Measurements from ENCODE around the gene OXT. TPM values are rescaled to one million over a fixed set of nuclear protein-coding genes. Genes with fewer than 3 reads are reported as not detected.

OXT gene
- total RNA-seq, 2 experiments from 2014 or later, result not detected

DNA sequence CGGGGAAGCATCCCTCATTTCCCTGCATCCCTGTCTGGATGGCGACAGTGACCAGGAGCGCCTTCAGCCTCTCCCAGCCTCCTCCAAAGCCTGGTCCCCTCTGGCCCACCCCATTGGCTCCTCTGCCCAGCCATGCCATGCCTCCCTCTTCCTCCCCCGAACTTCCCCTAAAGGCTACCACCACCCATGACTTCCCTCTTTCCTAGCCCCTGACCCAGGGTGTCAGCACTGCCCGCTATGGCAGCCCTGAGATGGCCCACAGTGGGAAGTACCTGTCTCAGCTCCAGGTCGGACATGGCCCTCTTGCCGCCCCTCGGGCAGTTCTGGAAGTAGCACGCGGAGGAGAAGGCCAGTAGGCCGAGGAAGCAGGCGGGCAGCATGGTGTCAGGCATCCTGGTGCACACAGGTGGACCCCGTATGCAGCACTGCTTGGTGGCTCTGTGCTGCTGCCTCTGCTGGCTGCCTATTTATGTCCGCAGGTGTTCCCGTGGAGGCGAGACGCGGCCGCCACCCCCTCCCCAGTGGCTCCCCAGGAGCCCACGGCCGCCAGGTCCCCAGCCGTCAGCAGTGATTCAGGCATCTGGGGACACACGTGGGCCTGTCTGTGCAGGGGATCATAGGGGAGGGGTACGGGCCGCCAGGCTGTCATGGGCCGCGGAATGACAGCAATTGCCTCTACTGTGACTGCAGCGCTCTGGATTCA, 13.0 kb downstream of the OXT start, which contains the start of gene AVP:
Gene AVP, minus strand, starts transcription at position 442 of the 703 bp plus-strand sequence. Its CDS starts 50 bp downstream, at position 392.
- POLR2A ChIA-PET, result no interaction called here
- intact Hi-C loops (cut with micrococcal nuclease; ENCODE audit: unreplicated experiment), result no loop called here
- Histone ChIP-seq H3K36me3 (ENCODE audit: insufficient read depth, low read length) (no peaks in the 10 kb centered on the region), H2AFZ (ENCODE audit: low read length) (no peak within 1 kb of the TSS), H3K9me2 (ENCODE audit: insufficient read depth, low read length) (no peaks in the 10 kb centered on the region), H3K4me3 (ENCODE audit: low read depth, low read length, poor library complexity, severe bottlenecking) (no peak within 1 kb of the TSS), H4K20me1 (ENCODE audit: insufficient read depth, low read length) (no peaks in the 10 kb centered on the region), H3K9me3 (ENCODE audit: low read length) (no peaks in the 10 kb centered on the region), H3K4me1 (ENCODE audit: insufficient read depth, low read length, poor library complexity, severe bottlenecking) (no peaks in the 10 kb centered on the region), H3K79me2 (ENCODE audit: insufficient read depth, low read depth, low read length) (no peaks in the 10 kb centered on the region), H3K27ac (ENCODE audit: low read depth, low read length, poor library complexity, severe bottlenecking) (no peak within 1 kb of the TSS), H3K4me2 (ENCODE audit: low read length) (no peak within 1 kb of the TSS)
- CTCF ChIA-PET (ENCODE audit: unreplicated experiment), result no interaction called here
- DNase-seq (ENCODE audit: low spot score), result no peak
- TF ChIP-seq CTCF (conservative IDR thresholded peaks at IDR 0.05; ENCODE audit: low read length), result no peak
- no peak for TF ChIP-seq EZH2phosphoT487 (IDR thresholded peaks at IDR 0.05; ENCODE audit: borderline replicate concordance, low read depth, low read length)
- BruUV-seq (replicated peaks), result no TSS peak

- Histone ChIP-seq H3K4me1 (ENCODE audit: insufficient read depth, low read length, poor library complexity, severe bottlenecking) (no peaks in the 10 kb centered on the region), H3K79me2 (ENCODE audit: insufficient read depth, low read depth, low read length) (no peaks in the 10 kb centered on the region), H2AFZ (ENCODE audit: low read length) (no peak overlapping the region), H3K9me3 (ENCODE audit: low read length) (no peaks in the 10 kb centered on the region), H4K20me1 (ENCODE audit: insufficient read depth, low read length) (no peaks in the 10 kb centered on the region), H3K4me2 (ENCODE audit: low read length) (no peak overlapping the region), H3K27ac (ENCODE audit: low read depth, low read length, poor library complexity, severe bottlenecking) (no peak overlapping the region), H3K9me2 (ENCODE audit: insufficient read depth, low read length) (no peaks in the 10 kb centered on the region), H3K36me3 (ENCODE audit: insufficient read depth, low read length) (no peaks in the 10 kb centered on the region), H3K4me3 (ENCODE audit: low read depth, low read length, poor library complexity, severe bottlenecking) (no peak overlapping the region)
- TF ChIP-seq CTCF (conservative IDR thresholded peaks at IDR 0.05; ENCODE audit: low read length) (no peak), EZH2phosphoT487 (IDR thresholded peaks at IDR 0.05; ENCODE audit: borderline replicate concordance, low read depth, low read length) (no peak)
- ChIA-PET CTCF (ENCODE audit: unreplicated experiment) (no interaction called here), POLR2A (no interaction called here)
- intact Hi-C loops (cut with micrococcal nuclease; ENCODE audit: unreplicated experiment), result no loop called here
- no TSS peak for BruUV-seq (replicated peaks)
- no peak for DNase-seq (ENCODE audit: low spot score)
Observed at GRCh38 chr20:3084986-3085360, 13.6 kb downstream of the OXT start.

- ChIA-PET CTCF (ENCODE audit: unreplicated experiment) (no interaction called here), POLR2A (no interaction called here)
- H3K79me2 ChIP-seq (ENCODE audit: insufficient read depth, low read depth, low read length), result no peaks in the 10 kb centered on the region
Observed at GRCh38 chr20:3085571-3086072, 14.2 kb downstream of the OXT start.

More at GRCh38 chr20:3085571-3086072, 14.2 kb downstream of the OXT start:
- no peaks in the 10 kb centered on the region for H3K9me3 ChIP-seq (ENCODE audit: low read length)
- H4K20me1 ChIP-seq (ENCODE audit: insufficient read depth, low read length), result no peaks in the 10 kb centered on the region
- no TSS peak for BruUV-seq (replicated peaks)
- H3K27ac ChIP-seq (ENCODE audit: low read depth, low read length, poor library complexity, severe bottlenecking), result no peak overlapping the region
- TF ChIP-seq CTCF (conservative IDR thresholded peaks at IDR 0.05; ENCODE audit: low read length) (no peak), EZH2phosphoT487 (IDR thresholded peaks at IDR 0.05; ENCODE audit: borderline replicate concordance, low read depth, low read length) (no peak)
- intact Hi-C loops (cut with micrococcal nuclease; ENCODE audit: unreplicated experiment), result no loop called here
- H3K9me2 ChIP-seq (ENCODE audit: insufficient read depth, low read length), result no peaks in the 10 kb centered on the region
- no peak overlapping the region for H3K4me3 ChIP-seq (ENCODE audit: low read depth, low read length, poor library complexity, severe bottlenecking)
- no peak for DNase-seq (ENCODE audit: low spot score)
- H3K4me1 ChIP-seq (ENCODE audit: insufficient read depth, low read length, poor library complexity, severe bottlenecking), result peaks cover 5% of the 10 kb centered on the region
- no peaks in the 10 kb centered on the region for H3K36me3 ChIP-seq (ENCODE audit: insufficient read depth, low read length)
- no peak overlapping the region for H3K4me2 ChIP-seq (ENCODE audit: low read length)
- no peak overlapping the region for H2AFZ ChIP-seq (ENCODE audit: low read length)
